ENCODE measurements around the gene STAT5A. TPM values are rescaled to one million over a fixed set of nuclear protein-coding genes. Genes with fewer than 3 reads are reported as not detected.
A peak's percentile ranks its signal among the peaks of the same experiment; 100 is the strongest.

Gene STAT5A
- total RNA-seq, 1 experiment from 2014 or later = 3.4 TPM

- Histone ChIP-seq H3K9me2 (ENCODE audit: insufficient read depth) (no peaks in the 10 kb centered on the region), H3F3A (ENCODE audit: insufficient read depth, low read depth) (peaks cover 47% of the 10 kb centered on the region), H3K27ac (no peak overlapping the region), H3K79me2 (ENCODE audit: low read depth) (peaks cover 6% of the 10 kb centered on the region; the same call in 1 of the 2 replicates), H3K4me1 (replicated peaks; ENCODE audit: insufficient read depth) (peaks cover 44% of the 10 kb centered on the region), H2AFZ (no peak overlapping the region), H3K4me2 (no peak overlapping the region), H3K9me3 (ENCODE audit: insufficient read depth, low read depth) (no peaks in the 10 kb centered on the region), H3K27me3 (ENCODE audit: insufficient read depth, low read depth) (no peaks in the 10 kb centered on the region), H3K36me3 (ENCODE audit: low read depth) (peaks cover 7% of the 10 kb centered on the region; the same call in 1 of the 2 replicates), H3K4me3 (no peak overlapping the region), H4K20me1 (ENCODE audit: insufficient read depth) (no peaks in the 10 kb centered on the region)
- intact Hi-C loops (cut with micrococcal nuclease; ENCODE audit: unreplicated experiment) = loop anchor here (1.0 to 10.0 kb wide), 3 partner anchors 83 to 299 kb away; partner anchors contain the start of gene NKIRAS2
- TF ChIP-seq CTCF (conservative IDR thresholded peaks at IDR 0.05) (no peak), EZH2 (IDR thresholded peaks at IDR 0.05; ENCODE audit: low read depth) (no peak)
- BruUV-seq (replicated peaks) = TSS peak; percentile 4
- ChIA-PET POLR2A (ENCODE audit: unreplicated experiment) (interaction anchor here (0.5 kb wide), 1 partner anchor 218 kb away, joined by 3 read pairs; no protein-coding TSS in a partner anchor), CTCF (interaction anchor here (0.6 kb wide), 2 partner anchors 81 to 90 kb away, joined by 6 read pairs; no protein-coding TSS in a partner anchor)
- DNase-seq = no peak
These were observed 35.0 kb downstream of the STAT5A start for GRCh38 chr17:42323268-42323773.

GRCh38 chr17:42325026-42325425 lies 36.7 kb downstream of the STAT5A start:
- H3K79me2 ChIP-seq (ENCODE audit: low read depth) = peaks cover 6% of the 10 kb centered on the region; the same call in 1 of the 2 replicates
- peak; percentile 69 to 91 for DNase-seq
- peaks cover 7% of the 10 kb centered on the region; the same call in 1 of the 2 replicates for H3K36me3 ChIP-seq (ENCODE audit: low read depth)
- no TSS peak for BruUV-seq (replicated peaks)
- POLR2A ChIA-PET (ENCODE audit: unreplicated experiment) = interaction anchor here (0.5 to 1.5 kb wide), 5 partner anchors 63 to 547 kb away, joined by 3 to 7 read pairs (median 6); partner anchors contain the start of genes CAVIN1 and STAT3
- H3K4me2 ChIP-seq = peak overlapping the region; percentile 41
- no peak overlapping the region for H3K4me3 ChIP-seq
- CTCF ChIA-PET = interaction anchor here (0.6 to 1.3 kb wide), 3 partner anchors 9 to 193 kb away, joined by 3 to 17 read pairs (median 4); no protein-coding TSS in a partner anchor
- H3F3A ChIP-seq (ENCODE audit: insufficient read depth, low read depth) = peaks cover 64% of the 10 kb centered on the region
- peaks cover 61% of the 10 kb centered on the region for H3K4me1 ChIP-seq (replicated peaks; ENCODE audit: insufficient read depth)
- H2AFZ ChIP-seq = no peak overlapping the region
- no peaks in the 10 kb centered on the region for H3K27me3 ChIP-seq (ENCODE audit: insufficient read depth, low read depth)
- no peaks in the 10 kb centered on the region for H3K9me2 ChIP-seq (ENCODE audit: insufficient read depth)
- H3K9me3 ChIP-seq (ENCODE audit: insufficient read depth, low read depth) = no peaks in the 10 kb centered on the region
- intact Hi-C loops (cut with micrococcal nuclease; ENCODE audit: unreplicated experiment) = loop anchor here (1.0 to 10.0 kb wide), 3 partner anchors 103 to 352 kb away; partner anchors contain the start of genes NKIRAS2 and PLEKHH3
- peak overlapping the region; percentile 96 for H3K27ac ChIP-seq
- no peak for TF ChIP-seq CTCF (conservative IDR thresholded peaks at IDR 0.05)
- TF ChIP-seq EZH2 (IDR thresholded peaks at IDR 0.05; ENCODE audit: low read depth) = no peak
- H4K20me1 ChIP-seq (ENCODE audit: insufficient read depth) = no peaks in the 10 kb centered on the region

GRCh38 chr17:42329025-42329976 lies 41.0 kb downstream of the STAT5A start:
- no peak for TF ChIP-seq EZH2 (IDR thresholded peaks at IDR 0.05; ENCODE audit: low read depth)
- no peak for TF ChIP-seq CTCF (conservative IDR thresholded peaks at IDR 0.05)
- Histone ChIP-seq H3K36me3 (ENCODE audit: low read depth) (peaks cover 27% of the 10 kb centered on the region), H3K4me2 (peak overlapping the region; percentile 70), H3K79me2 (ENCODE audit: low read depth) (peaks cover 6% of the 10 kb centered on the region; the same call in 1 of the 2 replicates), H3K27ac (peak overlapping the region; percentile 96), H3K9me3 (ENCODE audit: insufficient read depth, low read depth) (no peaks in the 10 kb centered on the region), H3K9me2 (ENCODE audit: insufficient read depth) (no peaks in the 10 kb centered on the region), H3K27me3 (ENCODE audit: insufficient read depth, low read depth) (no peaks in the 10 kb centered on the region), H3K4me1 (replicated peaks; ENCODE audit: insufficient read depth) (peaks cover 69% of the 10 kb centered on the region), H3K4me3 (peak overlapping the region; percentile 42; the same call in 1 of the 2 replicates), H2AFZ (peak overlapping the region; percentile 61), H3F3A (ENCODE audit: insufficient read depth, low read depth) (peaks cover 70% of the 10 kb centered on the region), H4K20me1 (ENCODE audit: insufficient read depth) (no peaks in the 10 kb centered on the region)
- intact Hi-C loops (cut with micrococcal nuclease; ENCODE audit: unreplicated experiment) = loop anchor here (2.0 to 10.0 kb wide), 3 partner anchors 60 to 348 kb away; partner anchors contain the start of genes NKIRAS2, PLEKHH3 and STAT3
- peak; percentile 71 to 92 for DNase-seq
- CTCF ChIA-PET = interaction anchor here (0.5 to 1.0 kb wide), 5 partner anchors 20 to 495 kb away, joined by 3 to 7 read pairs (median 5); no protein-coding TSS in a partner anchor
- BruUV-seq (replicated peaks) = TSS peak; percentile 79
- POLR2A ChIA-PET (ENCODE audit: unreplicated experiment) = interaction anchor here (0.5 to 1.0 kb wide), 7 partner anchors 57 to 580 kb away, joined by 3 to 6 read pairs (median 4); partner anchors contain the start of genes BECN1, CAVIN1 and STAT3

All from PC-9 (cell line).